Progenitor cell of endocrine pancreas (in vitro differentiated cells): ENCODE results near the gene APCDD1. TPM values are rescaled to one million over a fixed set of nuclear protein-coding genes. Genes with fewer than 3 reads are reported as not detected.
"Not testable (repeated sequence)": the region's sequence is repeated elsewhere in the genome, so short reads cannot be mapped to it uniquely, and the experiment has no call there.

ENCODE experiments used
- DNase-seq: peaks from one replicate; pipeline ENCODE4 v3.0.0; 2021; ENCODE audit warnings: low spot score; ENCODE audit not compliant: unreplicated experiment
- H3K27ac Mint-ChIP-seq: 2 replicates; pipeline ENCODE4 v1.8.0; 2021; ENCODE audit warnings: mild to moderate bottlenecking, moderate library complexity, mixed read lengths
- H3K27me3 Mint-ChIP-seq: 2 replicates; pipeline ENCODE4 v1.8.0; 2021; ENCODE audit warnings: mixed read lengths
- H3K36me3 Mint-ChIP-seq: 2 replicates; pipeline ENCODE4 v1.8.0; 2022; ENCODE audit warnings: mixed read lengths; ENCODE audit not compliant: insufficient read depth
- H3K4me1 Mint-ChIP-seq: 2 replicates; pipeline ENCODE4 v1.8.0; 2021; ENCODE audit warnings: low read depth, mixed read lengths
- H3K4me3 Mint-ChIP-seq: 2 replicates; pipeline ENCODE4 v1.8.0; 2021; ENCODE audit warnings: low read depth, mild to moderate bottlenecking, moderate library complexity, mixed read lengths
- H3K9me3 Mint-ChIP-seq: 2 replicates; pipeline ENCODE4 v1.8.0; 2021; ENCODE audit warnings: low read depth, mixed read lengths
- total RNA-seq: library from RNA; stranded (reverse); gene quantifications from 2 replicates; pipeline ENCODE4 v1.2.1, GENCODE V29; 2021
- TF ChIP-seq, protein P1 (sequence below): fragments of 200-600 bp; sonication (generic); IDR thresholded peaks from one replicate; pipeline ENCODE4 v1.5.0; 2021; ENCODE audit warnings: antibody characterized with exemption, mild to moderate bottlenecking; ENCODE audit not compliant: unreplicated experiment

APCDD1 gene
- total RNA-seq, 1 donor from 2014 or later, result 9.7 TPM

DNA sequence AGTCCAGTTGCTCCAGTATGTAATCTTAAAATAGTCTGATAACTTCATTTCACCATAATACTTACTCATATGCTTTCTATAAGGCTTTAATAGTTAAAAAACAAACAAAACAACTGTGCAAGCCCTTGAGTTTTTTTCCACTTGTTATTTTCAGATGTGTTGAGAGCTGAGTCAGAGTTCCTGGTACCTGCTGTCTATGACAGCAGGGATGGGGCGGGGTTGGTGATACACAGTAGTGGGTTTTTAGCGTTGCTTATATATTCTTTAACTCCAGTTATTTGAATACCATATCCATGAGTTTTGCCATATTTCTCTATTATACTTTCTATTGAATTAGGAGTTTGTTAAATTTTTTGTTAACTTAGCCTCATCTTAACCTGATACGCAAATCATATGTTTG lies 76.4 kb downstream of the APCDD1 start:
- Mint-ChIP-seq H3K27me3 (no peaks in the 10 kb centered on the region), H3K4me3 (no peak overlapping the region), H3K4me1 (peaks cover 20% of the 10 kb centered on the region), H3K27ac (no peak overlapping the region), H3K36me3 (peaks cover 4% of the 10 kb centered on the region), H3K9me3 (no peaks in the 10 kb centered on the region)
- TF ChIP-seq, protein P1, sequence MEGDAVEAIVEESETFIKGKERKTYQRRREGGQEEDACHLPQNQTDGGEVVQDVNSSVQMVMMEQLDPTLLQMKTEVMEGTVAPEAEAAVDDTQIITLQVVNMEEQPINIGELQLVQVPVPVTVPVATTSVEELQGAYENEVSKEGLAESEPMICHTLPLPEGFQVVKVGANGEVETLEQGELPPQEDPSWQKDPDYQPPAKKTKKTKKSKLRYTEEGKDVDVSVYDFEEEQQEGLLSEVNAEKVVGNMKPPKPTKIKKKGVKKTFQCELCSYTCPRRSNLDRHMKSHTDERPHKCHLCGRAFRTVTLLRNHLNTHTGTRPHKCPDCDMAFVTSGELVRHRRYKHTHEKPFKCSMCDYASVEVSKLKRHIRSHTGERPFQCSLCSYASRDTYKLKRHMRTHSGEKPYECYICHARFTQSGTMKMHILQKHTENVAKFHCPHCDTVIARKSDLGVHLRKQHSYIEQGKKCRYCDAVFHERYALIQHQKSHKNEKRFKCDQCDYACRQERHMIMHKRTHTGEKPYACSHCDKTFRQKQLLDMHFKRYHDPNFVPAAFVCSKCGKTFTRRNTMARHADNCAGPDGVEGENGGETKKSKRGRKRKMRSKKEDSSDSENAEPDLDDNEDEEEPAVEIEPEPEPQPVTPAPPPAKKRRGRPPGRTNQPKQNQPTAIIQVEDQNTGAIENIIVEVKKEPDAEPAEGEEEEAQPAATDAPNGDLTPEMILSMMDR, result no peak
- DNase-seq, result no peak

DNA sequence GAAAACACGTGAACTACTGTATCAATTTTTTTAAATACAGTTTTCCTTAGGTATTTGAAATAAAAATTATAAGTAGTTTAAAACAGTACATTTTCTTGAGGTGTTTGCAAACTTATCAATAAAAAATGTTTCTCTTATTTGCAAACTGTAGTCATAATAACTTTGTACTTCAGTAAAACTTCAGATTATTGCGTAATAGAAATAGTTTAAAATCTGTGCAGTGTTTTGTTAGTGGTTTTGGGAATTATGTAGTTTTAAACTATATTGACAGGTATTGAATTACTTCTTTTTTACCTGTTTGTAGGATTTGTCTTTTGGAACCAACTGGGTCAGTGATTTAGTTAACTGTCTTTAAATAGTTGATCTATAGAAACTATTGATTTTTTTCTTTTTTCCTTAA lies 78.7 kb downstream of the APCDD1 start:
- Mint-ChIP-seq H3K4me3 (no peak overlapping the region), H3K9me3 (no peaks in the 10 kb centered on the region), H3K27ac (no peak overlapping the region), H3K27me3 (no peaks in the 10 kb centered on the region), H3K4me1 (peaks cover 11% of the 10 kb centered on the region), H3K36me3 (peaks cover 6% of the 10 kb centered on the region)
- no peak for DNase-seq
- TF ChIP-seq, protein P1, result no peak

DNA sequence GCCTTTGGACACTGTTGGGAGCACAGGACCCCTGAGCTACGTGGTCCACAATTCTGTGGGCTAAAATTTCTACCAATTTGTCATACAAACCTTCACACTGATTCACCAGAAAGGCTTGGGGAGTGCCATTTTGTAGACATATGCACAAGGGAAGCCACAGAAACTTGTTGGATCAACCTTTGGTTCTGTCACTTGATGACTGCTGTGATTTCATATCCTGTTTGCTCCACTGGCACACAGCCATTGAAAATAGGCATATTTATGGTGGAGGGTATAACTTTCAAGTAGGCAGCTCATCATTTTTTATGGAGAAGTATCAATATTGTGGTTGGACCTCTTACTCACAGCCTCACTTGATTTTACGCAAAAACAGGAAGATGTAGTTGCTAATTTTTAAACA lies 81.8 kb downstream of the APCDD1 start:
- TF ChIP-seq, protein P1, result no peak
- H3K4me1 Mint-ChIP-seq, result peaks cover 3% of the 10 kb centered on the region
- H3K4me3 Mint-ChIP-seq, result no peak overlapping the region
- no peak overlapping the region for H3K27ac Mint-ChIP-seq
- no peak for DNase-seq
- H3K36me3 Mint-ChIP-seq, result peaks cover 22% of the 10 kb centered on the region
- H3K9me3 Mint-ChIP-seq, result no peaks in the 10 kb centered on the region
- no peaks in the 10 kb centered on the region for H3K27me3 Mint-ChIP-seq

DNA sequence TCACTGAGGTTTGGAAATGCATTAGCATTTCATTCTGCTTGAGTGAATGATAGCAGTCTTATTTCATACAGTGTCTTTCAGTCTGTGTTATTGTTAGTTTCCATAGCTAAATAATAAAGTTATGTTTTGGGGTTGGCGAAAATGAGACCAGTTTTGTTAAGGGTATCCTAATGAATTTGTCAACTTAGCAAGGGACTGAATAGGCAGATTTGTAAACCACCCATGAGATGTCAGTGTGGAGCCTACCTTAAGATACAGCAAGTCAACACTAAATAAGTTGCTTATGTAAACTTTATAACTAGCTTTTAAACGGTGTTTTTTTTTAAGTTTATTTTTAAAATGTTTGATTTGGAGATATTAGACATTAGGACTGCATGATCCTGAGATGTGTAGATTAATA lies 83.3 kb downstream of the APCDD1 start:
- Mint-ChIP-seq H3K9me3 (no peaks in the 10 kb centered on the region), H3K36me3 (peaks cover 31% of the 10 kb centered on the region), H3K27me3 (no peaks in the 10 kb centered on the region), H3K4me1 (peaks cover 3% of the 10 kb centered on the region), H3K4me3 (no peak overlapping the region), H3K27ac (no peak overlapping the region)
- no peak for DNase-seq
- TF ChIP-seq, protein P1, result no peak

DNA sequence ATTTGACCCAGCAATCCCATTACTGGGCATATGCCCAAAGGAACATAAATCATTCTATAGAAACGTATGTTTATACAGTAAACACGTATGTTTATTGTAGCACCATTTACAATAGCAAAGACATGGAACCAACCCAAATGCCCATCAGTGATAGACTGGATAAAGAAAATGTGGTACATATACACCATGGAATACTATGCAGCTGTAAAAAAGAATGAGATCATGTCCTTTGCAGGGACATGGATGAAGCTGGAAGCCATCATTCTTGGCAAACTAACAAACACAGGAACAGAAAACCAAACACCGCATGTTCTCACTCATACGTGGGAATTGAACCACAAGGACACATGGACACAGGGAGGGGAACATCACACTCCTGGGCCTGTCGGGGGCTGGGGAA lies 84.7 kb downstream of the APCDD1 start:
- DNase-seq, H3K4me1 Mint-ChIP-seq, H3K4me3 Mint-ChIP-seq, H3K27ac Mint-ChIP-seq, H3K9me3 Mint-ChIP-seq, H3K27me3 Mint-ChIP-seq: not testable (repeated sequence)
- peaks cover 28% of the 10 kb centered on the region for H3K36me3 Mint-ChIP-seq

Other genes starting within 250 kb of the APCDD1 start
- gene NAPG, start 71.4 kb downstream of the APCDD1 start, total RNA-seq, result 27.2 and 27.3 TPM in 2 replicates